Neural progenitor cell (in vitro differentiated cells): Measurements from ENCODE around the gene IFNAR1.

ENCODE experiments used
- CTCF ChIP-seq: fragments of 200-600 bp; sonication (generic); IDR thresholded peaks from 2 replicates; pipeline ENCODE4 v1.5.1; 2017; ENCODE audit warnings: antibody characterized with exemption, mild to moderate bottlenecking
- EZH2 ChIP-seq: fragments of 200-600 bp; sonication (generic); IDR thresholded peaks from 2 replicates; pipeline ENCODE4 v1.6.1; 2017; ENCODE audit warnings: antibody characterized with exemption, mild to moderate bottlenecking, moderate library complexity
- EZH2phosphoT487 ChIP-seq: fragments of 200-600 bp; sonication (generic); IDR thresholded peaks from 2 replicates; pipeline ENCODE4 v1.6.1; 2017; ENCODE audit warnings: antibody characterized with exemption

DNA sequence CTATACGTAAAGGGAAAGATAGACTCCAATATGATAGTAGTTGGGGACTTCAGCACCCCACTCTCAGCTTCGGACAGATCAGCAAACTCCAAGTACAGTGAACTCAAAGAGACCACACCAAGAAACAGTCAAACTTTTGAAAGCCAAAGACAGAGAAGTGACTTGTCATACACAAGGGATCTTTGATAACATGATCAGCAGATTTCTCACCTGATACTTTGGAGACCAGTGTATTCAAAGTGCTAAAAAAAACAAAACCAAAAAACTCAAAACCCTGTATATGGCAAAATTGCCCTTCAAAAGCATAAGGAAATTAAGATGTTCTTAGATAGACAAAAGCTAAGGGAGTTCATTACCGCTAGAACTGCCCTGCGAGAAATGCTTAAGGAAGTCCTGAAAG, 9.4 kb downstream of the IFNAR1 start:
- TF ChIP-seq CTCF, result no peak
- TF ChIP-seq EZH2phosphoT487, result no peak
- no peak for TF ChIP-seq EZH2
